PC-9 (cell line): ENCODE results near the gene LPO.

Experiments
- CTCF ChIP-seq: fragments of 200-600 bp; sonication (generic); conservative IDR thresholded peaks from 2 replicates; pipeline ENCODE4 v1.6.1; 2017; ENCODE audit warnings: mixed run types, antibody characterized with exemption, mild to moderate bottlenecking, moderate library complexity
- EZH2 ChIP-seq: fragments of 200-600 bp; sonication (generic); IDR thresholded peaks from 2 replicates; pipeline ENCODE4 v1.8.0; 2017; ENCODE audit warnings: antibody characterized with exemption, low read depth

- TF ChIP-seq EZH2, result no peak
- no peak for TF ChIP-seq CTCF
Measured at GRCh38 chr17:58268326-58268725, 29.9 kb downstream of the LPO start.
